ENCODE data around the gene PGM2L1. TPM values are rescaled to one million over a fixed set of nuclear protein-coding genes. Genes with fewer than 3 reads are reported as not detected.

The PGM2L1 gene
- total RNA-seq, 1 donor from 2014 or later = 3.8 TPM

GRCh38 chr11:74403607-74404321 is 5.5 kb upstream of the PGM2L1 start:
- no peak for ATAC-seq (ENCODE audit: low read depth)
- peaks cover 4% of the 10 kb centered on the region for H3K4me1 Mint-ChIP-seq
- no peak overlapping the region for H3K4me3 Mint-ChIP-seq
- DNase-seq = no peak
- peaks cover 1% of the 10 kb centered on the region for H3K36me3 Mint-ChIP-seq (ENCODE audit: low read depth)
- H3K27ac Mint-ChIP-seq = no peak overlapping the region
- ChIA-PET POLR2A (no interaction called here), CTCF (interaction anchor here (1.0 kb wide), 1 partner anchor 49 kb away, joined by 3 read pairs; no protein-coding TSS in a partner anchor)
- intact Hi-C loops (cut with micrococcal nuclease) = no loop called here
- no peak for TF ChIP-seq CTCF (IDR thresholded peaks at IDR 0.05)
- no peaks in the 10 kb centered on the region for H3K27me3 Mint-ChIP-seq
- no peaks in the 10 kb centered on the region for H3K9me3 Mint-ChIP-seq

GRCh38 chr11:74400606-74401005 is 2.4 kb upstream of the PGM2L1 start:
- DNase-seq = no peak
- H3K9me3 Mint-ChIP-seq = no peaks in the 10 kb centered on the region
- no peak overlapping the region for H3K4me3 Mint-ChIP-seq
- ATAC-seq (ENCODE audit: low read depth) = no peak
- no peaks in the 10 kb centered on the region for H3K27me3 Mint-ChIP-seq
- peaks cover 7% of the 10 kb centered on the region for H3K4me1 Mint-ChIP-seq
- POLR2A ChIA-PET = interaction anchor here (4.1 kb wide), 1 partner anchor 93 kb away, joined by 22 read pairs; the partner anchor contains the start of gene LIPT2
- H3K27ac Mint-ChIP-seq = no peak overlapping the region
- CTCF ChIA-PET = interaction anchor here (0.8 kb wide), 1 partner anchor 49 kb away, joined by 4 read pairs; no protein-coding TSS in a partner anchor
- peaks cover 8% of the 10 kb centered on the region for H3K36me3 Mint-ChIP-seq (ENCODE audit: low read depth)
- TF ChIP-seq CTCF (IDR thresholded peaks at IDR 0.05) = no peak
- intact Hi-C loops (cut with micrococcal nuclease) = no loop called here

GRCh38 chr11:74397501-74398243 is 561 bp downstream of the PGM2L1 start:
- Mint-ChIP-seq H3K36me3 (ENCODE audit: low read depth) (peaks cover 8% of the 10 kb centered on the region), H3K4me3 (peak overlapping the region; percentile 100), H3K27ac (peak overlapping the region; percentile 92), H3K9me3 (no peaks in the 10 kb centered on the region), H3K27me3 (no peaks in the 10 kb centered on the region), H3K4me1 (peaks cover 7% of the 10 kb centered on the region)
- TF ChIP-seq CTCF (IDR thresholded peaks at IDR 0.05) = no peak
- DNase-seq (peak; percentile 54), ATAC-seq (ENCODE audit: low read depth) (peak; percentile 38)
- ChIA-PET CTCF (interaction anchor here (1.0 to 1.6 kb wide), 3 partner anchors 8 to 95 kb away, joined by 4 to 15 read pairs (median 5); partner anchors contain the start of gene LIPT2), POLR2A (interaction anchor here (1.1 to 4.1 kb wide), 2 partner anchors 96 to 195 kb away, joined by 3 to 22 read pairs; partner anchors contain the start of genes LIPT2 and POLD3)
- intact Hi-C loops (cut with micrococcal nuclease) = loop anchor here (1.0 to 10.0 kb wide), 10 partner anchors 9 to 997 kb away; partner anchors contain the start of genes C2CD3, FAM168A, LIPT2 and POLD3

DNA sequence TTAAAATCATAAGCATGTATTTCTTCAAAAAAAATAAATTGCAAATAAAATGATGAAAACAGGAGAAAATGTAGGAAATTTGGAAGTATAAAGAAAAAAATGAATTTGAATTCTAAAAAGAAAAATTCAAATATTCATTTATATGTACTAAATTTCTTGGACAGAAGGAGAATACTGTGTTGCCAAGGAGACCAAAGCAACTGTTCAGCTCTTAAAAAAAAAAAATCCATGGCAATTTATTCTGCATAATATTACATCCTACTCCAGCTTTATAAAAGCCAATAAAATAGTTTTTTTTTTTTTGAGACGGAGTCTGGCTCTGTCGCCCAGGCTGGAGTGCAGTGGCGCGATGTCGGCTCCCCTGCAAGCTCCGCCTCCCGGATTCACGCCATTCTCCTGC is 6.0 kb downstream of the PGM2L1 start:
- H3K27me3 Mint-ChIP-seq = no peaks in the 10 kb centered on the region
- ATAC-seq (ENCODE audit: low read depth) = no peak
- no peak overlapping the region for H3K4me3 Mint-ChIP-seq
- ChIA-PET POLR2A (interaction anchor here (1.2 kb wide), 1 partner anchor 101 kb away, joined by 3 read pairs; the partner anchor contains the start of gene LIPT2), CTCF (interaction anchor here (5.2 kb wide), 1 partner anchor 58 kb away, joined by 181 read pairs; no protein-coding TSS in a partner anchor)
- DNase-seq = no peak
- no peak for TF ChIP-seq CTCF (IDR thresholded peaks at IDR 0.05)
- H3K4me1 Mint-ChIP-seq = peaks cover 3% of the 10 kb centered on the region
- no peaks in the 10 kb centered on the region for H3K9me3 Mint-ChIP-seq
- no peaks in the 10 kb centered on the region for H3K36me3 Mint-ChIP-seq (ENCODE audit: low read depth)
- intact Hi-C loops (cut with micrococcal nuclease) = loop anchor here (10.0 kb wide), 1 partner anchor 1003 kb away; the partner anchor contains the start of gene RPS3
- no peak overlapping the region for H3K27ac Mint-ChIP-seq

Data from activated B cell treated with CpG ODN at 0.5 μM for 24 hours (primary cell).